Panc1 (cell line): ENCODE measurements around the gene OLFM3.

Source experiments
- CTCF ChIP-seq: fragments of 450-650 bp; IDR thresholded peaks from 2 replicates; pipeline ENCODE4 v1.5.1; 2017; ENCODE audit warnings: mild to moderate bottlenecking
- POLR2AphosphoS5 ChIP-seq: IDR thresholded peaks from 2 replicates; pipeline ENCODE4 v1.6.1; 2012; ENCODE audit warnings: mild to moderate bottlenecking, low read depth, low read length, moderate library complexity
- TCF7L2 ChIP-seq: IDR thresholded peaks from 2 replicates; pipeline ENCODE4 v1.6.1; 2011; ENCODE audit warnings: mild to moderate bottlenecking, low read depth, low read length, inconsistent platforms

- TF ChIP-seq CTCF (no peak), TCF7L2 (no peak), POLR2AphosphoS5 (no peak)
Measured at GRCh38 chr1:102015728-102016127, 19.0 kb upstream of the OLFM3 start.
